Embryonic facial prominence (tissue), 1 donor: ENCODE data around the gene SOX5.

Experiments
- DNase-seq: peaks from one replicate; pipeline ENCODE4 v3.0.0-alpha.2; 2016; ENCODE audit errors: extremely low spot score

Gene SOX5

DNA sequence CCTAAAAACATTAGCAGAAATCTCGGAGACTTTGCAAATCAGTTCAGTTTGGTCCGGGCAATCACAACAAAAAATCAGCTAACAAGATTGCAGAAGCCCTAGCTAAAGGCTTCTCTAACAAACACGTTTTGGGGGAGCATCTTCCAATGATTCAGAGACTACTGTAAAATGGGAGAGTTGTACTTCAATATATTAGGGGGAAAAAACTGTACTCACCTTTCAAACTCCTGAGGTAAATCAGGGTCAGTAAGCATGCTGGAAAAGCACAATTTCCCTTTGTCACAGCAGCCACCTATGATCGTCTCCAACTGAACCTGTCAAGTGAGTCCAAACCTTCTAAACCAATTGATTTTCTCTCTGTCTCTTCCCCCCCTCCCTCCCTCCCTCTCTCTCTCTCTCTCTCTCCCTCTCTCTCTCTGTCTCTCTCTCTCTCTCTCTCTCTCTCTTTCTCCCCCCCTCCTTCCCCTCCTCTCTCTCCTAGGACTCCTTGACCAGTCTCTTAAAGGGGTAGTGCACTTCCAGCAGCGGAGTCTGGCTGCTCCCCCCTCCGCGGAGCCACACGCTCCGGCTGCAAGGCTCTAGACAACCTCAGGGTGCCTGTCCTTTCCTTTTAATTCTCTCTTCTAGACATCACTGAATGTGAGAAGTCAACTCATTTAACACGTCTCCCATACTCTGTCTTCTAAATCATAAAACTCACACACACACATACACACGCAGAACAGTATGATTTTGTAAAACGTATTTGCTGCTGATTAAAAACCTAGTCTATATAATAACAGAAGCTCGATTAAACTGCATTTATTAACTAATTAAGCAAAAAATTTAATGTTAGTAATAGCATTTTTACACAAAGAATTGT lies at the start of gene SOX5:
Gene SOX5 (minus strand): TSS at position 323 of the 862 bp plus-strand sequence. CDS start 69 bp downstream, at position 254.
- DNase-seq, result peak; percentile 38

- no peak for DNase-seq
Measured at GRCh38 chr12:23987046-23987445, 37.6 kb upstream of the SOX5 start.

- DNase-seq, result no peak
Measured at GRCh38 chr12:23980826-23981225, 31.4 kb upstream of the SOX5 start.

GRCh38 chr12:23964812-23965211 lies 15.3 kb upstream of the SOX5 start:
- no peak for DNase-seq

DNA sequence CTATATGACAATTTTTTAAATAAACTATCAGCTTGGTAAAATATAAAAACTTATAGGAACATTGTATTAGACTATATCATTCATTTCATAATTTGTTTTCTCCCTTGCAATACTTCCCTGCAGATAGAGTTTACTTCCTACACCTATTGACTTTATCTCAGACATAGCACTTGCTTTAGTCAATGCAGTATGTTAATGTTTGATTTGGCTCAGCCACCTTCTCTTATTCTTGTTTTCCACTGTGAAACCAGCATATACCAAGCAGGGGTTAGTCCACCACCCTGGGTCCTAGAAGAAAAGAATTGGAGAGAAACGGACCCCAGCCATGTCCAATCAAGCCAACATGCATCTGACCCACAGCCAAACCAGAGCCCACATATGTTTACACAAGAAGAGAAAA lies 10.4 kb upstream of the SOX5 start:
- no peak for DNase-seq

DNA sequence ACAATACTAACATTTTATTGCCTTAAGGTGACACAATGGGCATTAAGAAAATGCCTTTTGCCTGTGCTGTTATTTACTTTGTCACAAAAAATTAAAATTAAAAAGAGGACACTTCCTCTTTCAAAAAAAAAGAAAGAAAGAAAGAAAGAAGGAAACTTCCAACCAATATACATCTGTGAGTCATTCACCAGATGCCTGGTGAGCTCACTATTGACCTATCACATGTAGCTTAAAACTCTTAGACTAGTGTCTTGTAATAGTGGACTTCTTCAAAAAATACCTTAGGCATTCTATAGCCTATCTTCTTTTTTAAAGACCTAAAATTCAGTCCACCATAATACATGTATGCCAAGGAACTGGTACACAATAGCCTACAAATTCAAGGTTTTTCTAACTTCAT lies 4.9 kb upstream of the SOX5 start:
- DNase-seq, result no peak

GRCh38 chr12:23952071-23952470 lies 2.6 kb upstream of the SOX5 start:
- DNase-seq, result no peak

GRCh38 chr12:23950775-23951451 lies 1.4 kb upstream of the SOX5 start:
- peak; percentile 14 for DNase-seq

GRCh38 chr12:23950210-23950774 lies 822 bp upstream of the SOX5 start:
- peak; percentile 7 for DNase-seq

DNA sequence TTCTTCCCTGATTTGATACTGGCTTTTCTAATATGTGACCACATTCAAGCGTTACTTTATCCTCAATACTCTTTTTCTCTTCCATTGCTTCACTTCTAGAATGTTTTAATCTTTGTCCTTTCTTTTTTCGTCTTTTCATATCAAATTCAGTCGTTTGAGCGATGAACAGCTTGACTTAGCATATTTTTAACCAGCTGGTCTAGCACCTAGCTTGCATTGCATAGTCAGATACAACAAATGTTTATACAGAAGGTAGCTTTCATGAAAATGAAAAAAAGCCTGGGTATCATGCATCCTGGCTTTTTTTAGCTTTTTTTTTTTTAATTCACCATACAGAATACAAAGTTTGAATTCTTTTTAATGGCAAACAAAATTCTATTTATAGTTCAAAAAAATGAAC lies 1.2 kb downstream of the SOX5 start:
- DNase-seq, result no peak

GRCh38 chr12:23947395-23947794 lies 2.1 kb downstream of the SOX5 start:
- DNase-seq, result no peak

DNA sequence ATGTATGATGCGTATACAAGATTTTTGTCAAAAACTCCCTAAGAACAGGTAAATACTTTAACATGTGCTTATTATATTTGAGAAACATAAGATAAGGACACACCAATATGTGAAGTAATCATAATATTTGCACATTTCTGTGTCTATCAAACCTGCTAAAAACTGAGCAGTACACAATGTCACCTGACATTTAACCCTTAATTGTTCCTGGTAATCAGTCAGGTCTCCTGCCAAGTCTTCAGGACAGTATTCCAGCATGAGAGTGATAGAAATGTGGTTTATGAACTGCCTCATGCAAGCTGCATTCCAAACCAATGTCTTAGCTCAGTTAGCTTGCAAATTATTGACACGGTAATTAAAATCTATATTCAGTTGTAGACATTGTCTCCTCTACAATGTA lies 4.2 kb downstream of the SOX5 start:
- no peak for DNase-seq

DNA sequence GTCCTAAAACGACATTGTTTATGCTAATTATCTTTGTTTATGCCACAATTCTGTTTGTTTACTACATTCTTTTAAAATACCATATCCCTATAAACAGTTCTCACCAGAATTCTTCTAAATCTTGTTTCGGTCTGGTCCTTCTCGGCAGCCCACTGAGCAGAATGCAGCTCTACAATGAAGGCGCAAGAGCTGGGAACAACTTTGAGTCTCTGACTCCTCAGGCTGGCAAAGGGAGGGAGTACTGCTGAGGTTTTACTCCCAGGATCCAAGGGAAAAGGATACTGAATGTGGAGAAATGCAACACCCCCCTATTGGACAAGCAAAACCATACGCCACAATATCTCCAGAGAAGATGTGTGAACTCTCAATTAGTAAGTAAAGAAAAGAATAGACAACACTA lies 5.4 kb downstream of the SOX5 start:
- no peak for DNase-seq

DNA sequence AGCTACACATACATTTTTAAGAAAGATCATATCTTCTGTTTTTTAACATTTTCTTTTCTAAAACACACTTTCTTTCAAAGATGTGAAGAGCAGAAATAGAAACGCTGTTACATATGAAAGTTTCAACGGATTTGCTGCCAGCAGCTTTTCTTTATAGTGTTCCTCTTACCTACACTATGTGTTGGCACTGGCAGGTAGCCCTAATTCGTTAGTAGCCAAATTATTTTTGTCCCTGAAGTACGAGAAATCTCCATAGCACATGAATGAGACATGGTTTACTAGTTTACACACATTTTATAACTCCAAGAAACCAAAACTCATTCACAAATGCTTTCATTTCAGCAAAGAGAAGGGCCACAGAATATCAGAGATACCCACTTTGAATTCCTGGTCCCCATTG lies 6.6 kb downstream of the SOX5 start:
- DNase-seq, result no peak

GRCh38 chr12:23941780-23942179 lies 7.7 kb downstream of the SOX5 start:
- no peak for DNase-seq

- no peak for DNase-seq
Measured at GRCh38 chr12:23938422-23938821, 11.0 kb downstream of the SOX5 start.

DNA sequence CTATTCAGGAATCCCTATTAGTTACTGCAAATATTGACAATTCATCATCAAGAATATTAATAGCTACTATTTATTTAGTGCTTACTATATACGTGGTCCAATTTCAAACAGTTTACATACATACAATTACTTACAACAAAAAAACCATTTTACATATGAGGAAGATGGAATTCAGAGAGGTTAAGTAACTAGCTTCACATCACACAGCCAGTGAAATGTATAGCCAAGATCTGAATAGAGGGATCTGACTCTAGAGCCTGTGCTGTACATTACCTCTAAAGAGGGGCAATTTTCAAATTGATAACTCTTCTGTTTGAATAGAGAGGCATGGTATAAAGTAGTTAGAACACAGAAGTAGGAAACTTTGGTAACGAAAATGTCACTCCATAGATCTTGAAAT lies 18.3 kb downstream of the SOX5 start:
- no peak for DNase-seq

DNA sequence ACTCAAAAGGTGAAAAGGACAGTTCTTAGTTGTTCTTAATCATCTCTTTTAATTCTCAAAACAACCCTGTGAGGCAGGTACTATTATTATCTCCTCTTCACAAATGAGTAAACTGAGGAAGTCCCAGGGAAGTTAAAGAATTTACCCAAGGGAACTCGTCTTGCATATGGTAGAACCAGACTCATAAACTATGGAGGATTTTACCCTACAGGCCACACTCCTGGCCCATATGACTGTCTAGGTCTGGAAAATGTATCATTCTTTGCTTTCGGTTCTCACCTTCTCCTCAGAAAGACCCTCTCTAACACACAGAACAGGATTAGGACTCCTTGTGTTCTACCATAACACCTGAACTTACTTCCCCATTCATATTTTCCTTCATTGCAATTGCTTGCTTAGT lies 18.9 kb downstream of the SOX5 start:
- DNase-seq, result no peak

- no peak for DNase-seq
Measured at GRCh38 chr12:23929906-23930305, 19.6 kb downstream of the SOX5 start.

GRCh38 chr12:23927907-23928306 lies 21.6 kb downstream of the SOX5 start:
- no peak for DNase-seq

GRCh38 chr12:23921099-23921856 lies 28.2 kb downstream of the SOX5 start:
- no peak for DNase-seq

GRCh38 chr12:23911574-23911973 lies 37.9 kb downstream of the SOX5 start:
- DNase-seq, result no peak
